Heart left ventricle (tissue), 13 donors: Measurements from ENCODE around the gene CBX2.

Experiments
- POLR2A ChIP-seq, 2 donors: fragments of 450-650 bp; IDR thresholded peaks; one replicate each; pipeline ENCODE4 v1.6.1; 2017; ENCODE audit warnings: antibody characterized with exemption in 2 of 2, mild to moderate bottlenecking in 2 of 2, moderate library complexity in 2 of 2
- TF ChIP-seq, protein P1 (sequence below), 12 donors: fragments of 200-600 bp; sonication (generic) in 4 of 12; IDR thresholded peaks; one replicate each; pipeline versions ENCODE4 v1.5.0 to v1.8.0; 2018 to 2022; ENCODE audit warnings: antibody characterized with exemption in 12 of 12, mild to moderate bottlenecking in 5 of 12
- donor health status: ischemic (EF 13 %, LVEDD 7.1; RV severe dilation, severe dysfunction).
- donor health status: DM: no; HTN: yes; CAD: no.
- donor health status: DM: no; HTN: no; CAD: no.
- donor health status: ischemic (EF 25% LVEDD 6.9; RV normal size, moderate dysfunction).
- donor health status: ischemic (EF 25% LVEDD 5.7; RV mildly dilated, moderate dysfunction).
- donor health status: ischemic (EF 35%, LVEDD 5.7; RV mildly dilated, moderate dysfunction).
- donor health status: nonischemic (EF 11% LVEDD 7.7; RV severe dilation, severe dysfunction).
- donor health status: DM: yes; HTN: yes; CAD: no.
- donor health status: PGD.
- donor health status: ischemic (EF 29% LVEDD 5.4; RV normal size, mild dysfunction).
- donor health status: nonischemic (EF 23%, LVEDD 6.1; RV moderate dilation, normal function).

DNA sequence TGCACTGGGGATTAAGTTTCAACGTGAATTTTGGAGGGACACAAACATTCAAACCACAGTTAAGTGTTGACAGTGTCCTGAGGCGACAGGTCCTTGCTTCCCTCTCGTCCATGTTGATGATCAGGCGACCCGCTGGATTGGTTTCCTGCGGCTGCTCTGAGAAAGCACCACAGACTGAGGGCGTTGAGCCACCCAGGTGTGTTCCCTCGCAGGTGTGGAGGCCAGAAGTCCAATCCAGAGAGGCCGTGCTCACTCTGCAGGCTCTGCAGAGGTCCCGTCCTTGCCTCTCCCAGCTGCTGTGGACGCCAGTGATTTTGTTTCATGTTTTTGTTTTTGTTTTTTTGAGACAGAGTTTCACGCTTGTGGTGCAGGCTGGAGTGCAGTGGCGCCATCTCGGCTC, 22.4 kb upstream of the CBX2 start:
- TF ChIP-seq, protein P1, sequence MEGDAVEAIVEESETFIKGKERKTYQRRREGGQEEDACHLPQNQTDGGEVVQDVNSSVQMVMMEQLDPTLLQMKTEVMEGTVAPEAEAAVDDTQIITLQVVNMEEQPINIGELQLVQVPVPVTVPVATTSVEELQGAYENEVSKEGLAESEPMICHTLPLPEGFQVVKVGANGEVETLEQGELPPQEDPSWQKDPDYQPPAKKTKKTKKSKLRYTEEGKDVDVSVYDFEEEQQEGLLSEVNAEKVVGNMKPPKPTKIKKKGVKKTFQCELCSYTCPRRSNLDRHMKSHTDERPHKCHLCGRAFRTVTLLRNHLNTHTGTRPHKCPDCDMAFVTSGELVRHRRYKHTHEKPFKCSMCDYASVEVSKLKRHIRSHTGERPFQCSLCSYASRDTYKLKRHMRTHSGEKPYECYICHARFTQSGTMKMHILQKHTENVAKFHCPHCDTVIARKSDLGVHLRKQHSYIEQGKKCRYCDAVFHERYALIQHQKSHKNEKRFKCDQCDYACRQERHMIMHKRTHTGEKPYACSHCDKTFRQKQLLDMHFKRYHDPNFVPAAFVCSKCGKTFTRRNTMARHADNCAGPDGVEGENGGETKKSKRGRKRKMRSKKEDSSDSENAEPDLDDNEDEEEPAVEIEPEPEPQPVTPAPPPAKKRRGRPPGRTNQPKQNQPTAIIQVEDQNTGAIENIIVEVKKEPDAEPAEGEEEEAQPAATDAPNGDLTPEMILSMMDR (IDR thresholded peaks at IDR 0.05): no peak
- TF ChIP-seq POLR2A (IDR thresholded peaks at IDR 0.05): no peak
